Fibroblast of lung (primary cell): ENCODE results near the gene MAPKAPK3. TPM values are rescaled to one million over a fixed set of nuclear protein-coding genes. Genes with fewer than 3 reads are reported as not detected.

ENCODE experiments used
- DNase-seq, 2 donors: peaks; one replicate each; pipeline versions ENCODE4 v3.0.0 to v3.0.0-alpha.2; 2010; ENCODE audit warnings: low read depth in 2 of 2
- H2AFZ ChIP-seq: 2 replicates; pipeline ENCODE4 v1.5.1; 2012; ENCODE audit warnings: low read length, control low read depth, inconsistent platforms
- H3K27ac ChIP-seq: 2 replicates; pipeline ENCODE4 v1.5.1; 2011; ENCODE audit warnings: low read length, control low read depth; ENCODE audit not compliant: insufficient read depth
- H3K27me3 ChIP-seq: 2 replicates; pipeline ENCODE4 v1.5.1; 2011; ENCODE audit warnings: mild to moderate bottlenecking, low read length; ENCODE audit not compliant: control insufficient read depth, insufficient read depth
- H3K36me3 ChIP-seq: 2 replicates; pipeline ENCODE4 v1.5.1; 2011; ENCODE audit warnings: low read length; ENCODE audit not compliant: control insufficient read depth, insufficient read depth
- H3K4me1 ChIP-seq: 2 replicates; pipeline ENCODE4 v1.5.1; 2011; ENCODE audit warnings: low read length; ENCODE audit not compliant: control insufficient read depth, insufficient read depth; ENCODE audit errors: extremely low read depth
- H3K4me2 ChIP-seq: 2 replicates; pipeline ENCODE4 v1.5.1; 2011; ENCODE audit warnings: low read length, control low read depth; ENCODE audit not compliant: insufficient read depth; ENCODE audit errors: extremely low read depth
- H3K4me3 ChIP-seq, 4 experiments: fragments of 200-600 bp in 1 of 4; sonication (generic) in 1 of 4; replicated peaks in 1 of 4; 2 replicates each; pipeline ENCODE4 v1.5.1; 2011 to 2016; ENCODE audit warnings: low read length in 4 of 4, low read depth in 3 of 4, mild to moderate bottlenecking in 3 of 4, control low read depth in 2 of 4, inconsistent platforms in 1 of 4, mixed read lengths in 1 of 4; ENCODE audit not compliant: insufficient read depth in 1 of 4; ENCODE audit errors: control extremely low read depth in 1 of 4
- H3K79me2 ChIP-seq: 2 replicates; pipeline ENCODE4 v1.5.1; 2012; ENCODE audit warnings: mild to moderate bottlenecking, low read length, inconsistent platforms; ENCODE audit not compliant: control insufficient read depth, insufficient read depth
- H3K9ac ChIP-seq: 2 replicates; pipeline ENCODE4 v1.5.1; 2011; ENCODE audit warnings: mild to moderate bottlenecking, low read length, control low read depth; ENCODE audit not compliant: insufficient read depth
- H3K9me3 ChIP-seq: 2 replicates; pipeline ENCODE4 v1.5.1; 2012; ENCODE audit warnings: low read depth, low read length; ENCODE audit not compliant: control insufficient read depth, insufficient read depth
- H4K20me1 ChIP-seq: 2 replicates; pipeline ENCODE4 v1.5.1; 2011; ENCODE audit warnings: low read length; ENCODE audit not compliant: control insufficient read depth, insufficient read depth; ENCODE audit errors: extremely low read depth
- CTCF ChIP-seq, 2 donors: IDR thresholded peaks in 1 of 2; conservative IDR thresholded peaks in 1 of 2; 1 replicate in 1 of 2; 2 replicates in 1 of 2; pipeline ENCODE4 v1.5.1; 2011 to 2012; ENCODE audit warnings: low read length in 2 of 2, control low read depth in 1 of 2, inconsistent platforms in 1 of 2, low read depth in 1 of 2, mild to moderate bottlenecking in 1 of 2
- EZH2 ChIP-seq: IDR thresholded peaks from 2 replicates; pipeline ENCODE4 v1.5.1; 2012; ENCODE audit warnings: low read length, control low read depth, mild to moderate bottlenecking; ENCODE audit errors: missing control alignments
- polyA plus RNA-seq, 2 donors: library from polyadenylated mRNA; depleted of rRNA in 1 of 2; stranded (reverse) in 1 of 2; unstranded in 1 of 2; fragments of >200 nt; gene quantifications; 2 replicates each; pipeline ENCODE4 v1.2.1, GENCODE V29; 2011 to 2012; ENCODE audit warnings: missing spikeins in 1 of 2
- total RNA-seq: library from RNA; depleted of rRNA; stranded (reverse); fragments of >200 nt; gene quantifications from 2 replicates; pipeline ENCODE4 v1.2.1, GENCODE V29; 2014

Gene MAPKAPK3
- total and polyA plus RNA-seq, 2 donors (not counting 1 experiment from before 2014, with no cell fraction given): 34.3 to 38.4 TPM

- no peak overlapping the region for H3K4me3 ChIP-seq
- no peak overlapping the region for H3K4me2 ChIP-seq
- DNase-seq: no peak
- TF ChIP-seq EZH2 (no peak), CTCF (conservative IDR thresholded peaks at IDR 0.05 in 1 of 2, IDR thresholded peaks at IDR 0.05 in 1 of 2; ENCODE audit: low read depth in 1 of 2, low read length in 2 of 2) (no peak)
- no peaks in the 10 kb centered on the region for H3K79me2 ChIP-seq
- no peaks in the 10 kb centered on the region for H3K36me3 ChIP-seq
- H2AFZ ChIP-seq: no peak overlapping the region
- no peak overlapping the region for H3K27ac ChIP-seq
- H3K9ac ChIP-seq: no peak overlapping the region
- no peaks in the 10 kb centered on the region for H4K20me1 ChIP-seq
- no peaks in the 10 kb centered on the region for H3K27me3 ChIP-seq
- H3K4me1 ChIP-seq: no peaks in the 10 kb centered on the region
- no peaks in the 10 kb centered on the region for H3K9me3 ChIP-seq
Measured at GRCh38 chr3:50689558-50689957, 72.6 kb downstream of the MAPKAPK3 start.

- Histone ChIP-seq H3K79me2 (no peaks in the 10 kb centered on the region), H4K20me1 (no peaks in the 10 kb centered on the region)
Measured at GRCh38 chr3:50695031-50695430, 78.1 kb downstream of the MAPKAPK3 start.

GRCh38 chr3:50696276-50696675 is 79.3 kb downstream of the MAPKAPK3 start:
- H3K9ac ChIP-seq: no peak overlapping the region
- H2AFZ ChIP-seq: no peak overlapping the region
- no peaks in the 10 kb centered on the region for H3K27me3 ChIP-seq
- H4K20me1 ChIP-seq: no peaks in the 10 kb centered on the region
- no peaks in the 10 kb centered on the region for H3K79me2 ChIP-seq
- TF ChIP-seq CTCF (conservative IDR thresholded peaks at IDR 0.05 in 1 of 2, IDR thresholded peaks at IDR 0.05 in 1 of 2; ENCODE audit: low read depth in 1 of 2, low read length in 2 of 2) (no peak), EZH2 (no peak)
- H3K4me1 ChIP-seq: no peaks in the 10 kb centered on the region
- H3K4me3 ChIP-seq: no peak overlapping the region
- H3K9me3 ChIP-seq: no peaks in the 10 kb centered on the region
- no peak overlapping the region for H3K27ac ChIP-seq
- no peak for DNase-seq
- no peaks in the 10 kb centered on the region for H3K36me3 ChIP-seq
- H3K4me2 ChIP-seq: no peak overlapping the region

More at GRCh38 chr3:50695031-50695430, 78.1 kb downstream of the MAPKAPK3 start:
- H3K9ac ChIP-seq: no peak overlapping the region
- no peaks in the 10 kb centered on the region for H3K36me3 ChIP-seq
- no peak for DNase-seq
- H3K4me2 ChIP-seq: no peak overlapping the region
- no peaks in the 10 kb centered on the region for H3K27me3 ChIP-seq
- TF ChIP-seq CTCF (conservative IDR thresholded peaks at IDR 0.05 in 1 of 2, IDR thresholded peaks at IDR 0.05 in 1 of 2; ENCODE audit: low read depth in 1 of 2, low read length in 2 of 2) (no peak), EZH2 (no peak)
- no peaks in the 10 kb centered on the region for H3K9me3 ChIP-seq
- no peaks in the 10 kb centered on the region for H3K4me1 ChIP-seq
- no peak overlapping the region for H2AFZ ChIP-seq
- no peak overlapping the region for H3K4me3 ChIP-seq
- no peak overlapping the region for H3K27ac ChIP-seq
